KBM-7 (cell line): Measurements from ENCODE around the gene APBB1.

Experiments
- DNase-seq: peaks from one replicate; pipeline ENCODE4 v3.0.0-alpha.2; 2015
- in situ Hi-C: fragments of 300-500 bp; cut with MboI; formaldehyde crosslinking; loops from 2 replicates; pipeline ENCODE4 v1.14.3; 2020; ENCODE audit warnings: low sequenced_read_pairs, low pct_unique_long_range_greater_than_20kb, mixed read lengths

The APBB1 gene

DNA sequence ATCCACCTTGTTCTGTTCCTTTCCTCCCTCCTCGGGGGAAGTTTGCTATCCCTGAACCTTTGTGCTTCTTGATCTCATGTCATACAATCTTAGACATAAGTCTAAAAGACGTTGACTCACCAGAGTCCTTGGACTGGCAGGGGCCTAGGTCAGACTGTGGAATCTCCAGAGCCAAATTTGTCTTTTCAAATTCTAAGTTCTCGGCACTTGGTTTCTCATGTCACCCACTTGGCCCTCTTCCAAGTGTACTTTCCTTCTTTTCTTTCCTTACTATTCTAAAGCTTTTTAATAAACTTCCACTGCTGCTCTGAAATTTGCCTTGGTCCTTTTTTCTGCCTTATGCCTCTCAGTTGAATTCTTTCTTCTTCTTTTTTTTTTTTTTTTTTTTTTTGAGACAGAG is 58.7 kb downstream of the APBB1 start:
- DNase-seq, result no peak
- in situ Hi-C loops, result no loop called here

DNA sequence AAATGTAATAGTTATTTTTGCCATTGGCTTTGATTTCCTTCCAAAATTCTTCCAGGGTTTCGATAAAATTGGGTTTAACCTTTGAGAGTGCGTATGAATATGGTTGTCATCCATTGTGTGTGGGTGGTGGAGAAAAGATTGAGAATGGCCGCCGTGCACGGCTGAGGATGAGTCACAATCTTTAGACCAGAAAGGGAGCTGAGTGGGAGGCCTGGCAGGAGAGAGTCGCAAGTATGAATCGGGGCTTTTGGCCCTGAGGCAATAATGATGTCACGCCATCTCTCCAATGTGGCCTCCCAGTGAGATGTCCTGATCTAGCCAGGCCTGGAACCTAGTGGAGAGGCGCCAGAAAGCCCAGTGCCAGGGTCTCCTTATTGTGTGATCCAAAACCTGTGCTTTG is 61.7 kb downstream of the APBB1 start:
- no peak for DNase-seq
- in situ Hi-C loops, result no loop called here

GRCh38 chr11:6356503-6357055 is 62.3 kb downstream of the APBB1 start:
- no peak for DNase-seq
- in situ Hi-C loops, result no loop called here

DNA sequence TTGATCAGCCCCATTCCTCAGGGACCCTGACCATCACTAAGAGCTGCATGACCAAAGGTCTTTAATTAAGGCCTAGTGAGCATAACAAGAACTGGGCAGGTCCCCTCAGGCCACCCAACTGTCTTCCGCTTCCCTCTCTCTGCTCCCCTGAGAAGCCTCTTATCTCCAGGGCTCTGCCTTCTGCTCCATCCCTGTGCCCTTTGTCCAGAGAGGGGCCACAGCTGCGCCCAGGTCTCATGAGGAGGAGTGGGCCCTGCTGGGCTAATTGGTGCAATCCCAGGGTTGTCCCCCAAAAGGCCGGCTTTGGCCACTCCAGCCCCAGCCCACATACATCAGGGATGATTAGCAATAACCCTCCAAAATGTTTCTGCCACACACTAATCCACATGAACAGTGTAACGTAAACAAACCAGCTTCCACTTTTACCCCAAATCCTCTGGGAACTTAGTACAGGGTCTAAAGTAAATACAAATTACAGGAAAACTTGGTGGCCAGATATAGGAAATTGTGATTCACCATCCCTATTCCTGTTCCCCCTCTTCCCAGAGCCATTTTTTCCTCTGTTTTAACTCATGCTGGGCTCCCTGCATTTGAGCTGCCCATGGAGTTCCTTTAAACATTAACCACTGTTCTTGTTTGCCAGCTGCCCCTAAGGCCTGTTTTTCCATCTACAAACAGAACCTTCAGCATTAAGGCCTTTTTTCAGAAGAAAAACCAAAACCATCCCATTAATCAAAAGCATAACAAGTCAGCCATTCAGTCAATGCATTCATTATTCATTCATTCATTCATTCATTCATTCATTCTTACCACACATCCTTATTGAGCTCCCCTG is 64.0 kb downstream of the APBB1 start:
- DNase-seq, result no peak
- in situ Hi-C loops, result no loop called here

- peak; percentile 49 for DNase-seq
- in situ Hi-C loops, result no loop called here
Observed at GRCh38 chr11:6353367-6353987, 65.4 kb downstream of the APBB1 start.

DNA sequence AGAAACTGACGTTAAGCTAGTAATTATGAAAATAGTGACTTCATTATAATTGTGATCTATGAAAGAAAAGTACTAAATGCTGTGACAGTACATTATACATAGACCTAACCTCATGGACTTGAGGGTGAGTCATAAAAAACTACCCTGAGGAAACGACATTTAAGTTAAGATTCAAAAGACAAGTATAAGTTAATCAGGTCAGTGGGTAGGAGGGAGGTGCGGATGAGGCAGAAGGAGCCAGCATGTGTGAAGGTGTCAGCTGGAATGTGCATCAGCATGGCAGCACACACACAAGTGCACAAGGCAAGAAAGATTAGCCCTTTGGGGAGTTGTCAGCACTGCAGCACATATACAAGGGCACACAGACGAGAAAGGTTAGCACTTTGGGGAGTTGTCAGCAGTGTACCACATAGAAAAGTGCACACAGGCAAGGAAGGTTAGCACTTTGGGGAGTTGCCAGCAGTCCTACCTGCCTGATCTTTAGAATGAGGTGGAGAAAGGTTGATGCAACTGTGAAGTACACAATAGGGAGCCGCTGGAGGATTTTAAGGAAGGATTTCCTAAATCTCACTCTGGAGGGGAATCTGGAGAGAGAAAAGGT is 67.0 kb downstream of the APBB1 start:
- in situ Hi-C loops, result no loop called here

GRCh38 chr11:6350486-6350885 is 68.4 kb downstream of the APBB1 start:
- no peak for DNase-seq
- in situ Hi-C loops, result no loop called here

More for the DNA sequence above, 67.0 kb downstream of the APBB1 start:
- DNase-seq, result no peak

- no peak for DNase-seq
- in situ Hi-C loops, result no loop called here
Observed at GRCh38 chr11:6350043-6350442, 68.9 kb downstream of the APBB1 start.

DNA sequence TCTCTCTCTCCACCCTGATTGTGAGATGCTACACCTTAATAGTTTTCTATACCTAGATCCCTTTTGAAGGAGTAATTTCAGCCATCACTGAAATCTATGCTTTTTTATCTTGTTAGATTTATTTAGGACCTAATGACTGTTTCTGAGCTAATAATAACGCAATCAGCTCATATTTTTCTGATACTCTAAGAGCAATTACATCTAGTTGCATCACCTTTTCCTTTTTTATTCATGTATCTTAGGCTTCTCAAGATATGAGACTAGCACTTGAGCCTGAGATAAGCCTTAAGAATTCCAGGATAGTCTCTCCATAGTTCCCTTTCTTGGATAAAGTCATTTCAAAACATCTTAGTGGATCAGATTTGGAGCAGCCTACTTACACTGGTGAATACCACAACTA is 73.5 kb downstream of the APBB1 start:
- in situ Hi-C loops, result loop anchor here (25.0 kb wide), 1 partner anchor 308 kb away; the partner anchor contains the start of gene OR56A1
- no peak for DNase-seq
